Measurements from ENCODE around the gene PLAAT4. TPM values are rescaled to one million over a fixed set of nuclear protein-coding genes. Genes with fewer than 3 reads are reported as not detected.
"Not testable (repeated sequence)": the region's sequence is repeated elsewhere in the genome, so short reads cannot be mapped to it uniquely, and the experiment has no call there.

PLAAT4 gene
- total and polyA plus RNA-seq, 8 donors, result 4.0 to 262 (median 88.0) TPM

DNA sequence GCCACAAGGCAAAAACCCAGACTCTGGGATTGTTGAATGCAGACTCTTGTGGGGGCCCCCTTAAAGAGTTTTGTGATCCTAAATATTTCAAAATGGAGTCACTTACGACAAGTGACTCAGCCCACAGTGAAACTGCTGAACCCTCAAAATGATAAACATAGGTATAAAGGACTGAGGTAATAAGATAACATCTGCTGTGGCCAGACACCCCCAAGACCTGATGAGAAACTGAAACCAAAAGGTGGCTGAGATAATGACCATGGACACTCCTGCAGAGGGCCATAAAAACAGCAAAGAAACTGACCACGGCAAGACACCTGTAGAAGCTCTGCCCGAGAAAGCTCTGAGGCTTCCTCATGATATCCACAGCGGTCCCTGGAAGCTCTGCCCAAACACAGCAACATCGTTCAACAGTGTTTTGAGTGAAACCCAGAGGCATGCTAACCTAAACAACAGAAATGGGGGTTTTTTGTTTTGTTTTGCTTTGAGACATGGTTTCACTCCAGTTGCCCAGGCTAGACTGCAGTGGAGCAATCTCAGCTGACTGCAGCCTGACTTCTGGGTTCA, 1.6 kb upstream of the PLAAT4 start:
- H3K27me3 ChIP-seq, result no peaks in the 10 kb centered on the region
- peaks cover 0 to 11% (median 4%) of the 10 kb centered on the region in 4 donors for H3K36me3 ChIP-seq
- no peak overlapping the region for H3K4me3 ChIP-seq
- peak overlapping the region in 4 of 5 donors; percentile 19 to 97 (median 92) for H3K27ac ChIP-seq
- 81 to 89% (median 85%) methylated on average over 5 of the region's 5 CpGs for WGBS, 5 donors
- intact Hi-C loops (cut with DNase I; ENCODE audit: low total_unique reads), result no loop called here
- TF ChIP-seq POLR2AphosphoS5 (IDR thresholded peaks at IDR 0.05) (no peak), POLR2A (IDR thresholded peaks at IDR 0.05) (no peak), EP300 (IDR thresholded peaks at IDR 0.05) (no peak)
- TF ChIP-seq, protein P1, sequence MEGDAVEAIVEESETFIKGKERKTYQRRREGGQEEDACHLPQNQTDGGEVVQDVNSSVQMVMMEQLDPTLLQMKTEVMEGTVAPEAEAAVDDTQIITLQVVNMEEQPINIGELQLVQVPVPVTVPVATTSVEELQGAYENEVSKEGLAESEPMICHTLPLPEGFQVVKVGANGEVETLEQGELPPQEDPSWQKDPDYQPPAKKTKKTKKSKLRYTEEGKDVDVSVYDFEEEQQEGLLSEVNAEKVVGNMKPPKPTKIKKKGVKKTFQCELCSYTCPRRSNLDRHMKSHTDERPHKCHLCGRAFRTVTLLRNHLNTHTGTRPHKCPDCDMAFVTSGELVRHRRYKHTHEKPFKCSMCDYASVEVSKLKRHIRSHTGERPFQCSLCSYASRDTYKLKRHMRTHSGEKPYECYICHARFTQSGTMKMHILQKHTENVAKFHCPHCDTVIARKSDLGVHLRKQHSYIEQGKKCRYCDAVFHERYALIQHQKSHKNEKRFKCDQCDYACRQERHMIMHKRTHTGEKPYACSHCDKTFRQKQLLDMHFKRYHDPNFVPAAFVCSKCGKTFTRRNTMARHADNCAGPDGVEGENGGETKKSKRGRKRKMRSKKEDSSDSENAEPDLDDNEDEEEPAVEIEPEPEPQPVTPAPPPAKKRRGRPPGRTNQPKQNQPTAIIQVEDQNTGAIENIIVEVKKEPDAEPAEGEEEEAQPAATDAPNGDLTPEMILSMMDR (IDR thresholded peaks at IDR 0.05), result no peak
- H3K9me3 ChIP-seq, result no peaks in the 10 kb centered on the region
- DNase-seq, result no peak
- peaks cover 39 to 67% (median 47%) of the 10 kb centered on the region in 4 donors for H3K4me1 ChIP-seq

DNA sequence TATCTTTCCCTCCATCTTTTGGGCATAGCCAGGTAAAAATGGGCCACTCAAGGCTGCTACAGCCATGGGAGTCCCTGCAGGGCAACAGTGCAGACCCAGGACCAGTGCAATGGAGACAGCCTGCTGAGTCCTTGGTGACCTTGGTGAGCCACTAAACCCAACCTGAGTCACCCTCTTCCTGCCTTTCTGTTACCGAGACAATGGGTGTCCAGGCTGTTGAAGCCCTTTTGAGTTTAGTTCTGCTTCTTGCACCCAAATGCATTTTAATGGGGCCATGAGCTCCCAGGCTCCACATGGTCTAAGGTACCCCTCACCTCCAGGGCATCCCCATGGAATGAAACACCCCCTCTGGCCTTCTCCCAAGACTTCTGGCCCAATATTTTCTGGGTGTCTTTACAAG, 874 bp upstream of the PLAAT4 start:
- DNase-seq, result no peak
- H3K27ac ChIP-seq, result peak overlapping the region; percentile 80 to 97 (median 92)
- no peaks in the 10 kb centered on the region for H3K27me3 ChIP-seq
- no peak for TF ChIP-seq POLR2A (IDR thresholded peaks at IDR 0.05)
- no peak overlapping the region for H3K4me3 ChIP-seq
- no peaks in the 10 kb centered on the region for H3K9me3 ChIP-seq
- WGBS, 5 donors, result 72 to 100% (median 84%) methylated on average over 1 of the region's 1 CpG
- intact Hi-C loops (cut with DNase I; ENCODE audit: low total_unique reads), result no loop called here
- peaks cover 0 to 15% (median 6%) of the 10 kb centered on the region in 4 donors for H3K36me3 ChIP-seq
- H3K4me1 ChIP-seq, result peaks cover 39 to 73% (median 47%) of the 10 kb centered on the region in 4 donors

DNA sequence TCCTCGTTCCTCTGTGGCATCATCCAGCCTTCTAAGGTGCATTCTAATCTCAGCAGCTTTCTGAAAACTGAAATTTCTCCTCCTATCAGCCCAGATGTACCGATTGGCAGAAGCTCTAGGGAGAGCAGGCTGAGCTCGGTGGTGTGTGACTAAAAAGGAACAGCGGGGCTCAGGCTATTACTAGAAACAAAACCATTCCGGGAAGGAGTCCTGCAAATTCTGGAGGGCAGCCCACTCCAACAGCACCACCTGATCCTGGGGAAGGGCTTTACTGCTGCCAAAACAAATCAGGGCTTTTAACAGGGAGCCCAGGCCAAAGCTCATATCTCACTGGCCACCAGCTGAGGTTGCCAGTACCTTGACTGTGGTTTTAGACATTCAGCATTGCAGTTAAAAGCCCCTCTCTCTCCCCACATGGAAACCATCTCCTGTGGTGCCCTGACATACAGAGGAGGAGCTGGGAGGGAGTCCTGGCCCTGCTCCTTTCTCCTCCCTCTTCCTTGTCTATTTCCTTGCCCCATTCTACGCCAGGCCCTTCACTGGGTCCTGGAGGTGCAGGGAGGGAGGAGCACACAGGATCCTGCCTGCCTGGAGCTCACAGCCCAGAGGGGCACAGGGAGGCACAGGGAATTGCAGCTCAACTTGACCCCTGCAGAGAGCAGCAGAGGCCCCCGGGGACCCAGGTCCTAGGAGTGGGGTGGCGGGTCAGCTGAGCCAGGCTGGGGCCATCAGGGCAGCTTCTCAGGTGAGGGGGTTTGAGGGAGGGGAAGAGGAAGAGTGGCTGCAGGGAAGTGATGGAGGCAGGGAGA, 889 bp downstream of the PLAAT4 start:
- 9 to 22% (median 17%) methylated on average over 8 of the region's 8 CpGs for WGBS, 5 donors

DNA sequence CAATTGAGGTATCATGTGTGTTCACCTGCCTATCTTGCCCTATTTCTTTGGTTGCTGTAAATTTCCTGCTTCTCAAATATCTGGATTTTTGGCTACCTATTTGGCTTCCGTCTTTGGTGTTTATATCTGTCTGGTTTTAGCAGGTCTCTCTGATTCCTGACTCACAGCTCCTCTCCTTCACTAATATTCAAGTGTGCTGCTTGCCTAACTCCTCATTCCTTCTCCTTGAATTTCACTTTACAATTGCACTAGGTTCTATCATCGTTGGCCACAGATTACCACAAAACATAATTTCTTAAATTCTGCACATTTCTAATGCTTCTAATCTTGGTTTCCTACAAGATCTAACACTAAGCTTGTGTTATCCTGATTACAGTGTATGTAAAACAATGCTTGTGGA, 5.9 kb downstream of the PLAAT4 start:
- H3K27ac ChIP-seq; intact Hi-C loops (cut with DNase I; ENCODE audit: low total_unique reads); H3K27me3 ChIP-seq; DNase-seq; H3K9me3 ChIP-seq; H3K4me3 ChIP-seq: not testable (repeated sequence)
- peaks cover 0 to 51% (median 47%) of the 10 kb centered on the region in 4 donors for H3K36me3 ChIP-seq
- peaks cover 12 to 39% (median 19%) of the 10 kb centered on the region in 4 donors for H3K4me1 ChIP-seq
- WGBS, 5 donors, result 66 to 83% (median 72%) methylated on average over 2 of the region's 2 CpGs

More for the DNA sequence above, 889 bp downstream of the PLAAT4 start:
- intact Hi-C loops (cut with DNase I; ENCODE audit: low total_unique reads), result no loop called here
- Histone ChIP-seq H3K36me3 (peaks cover 0 to 15% (median 9%) of the 10 kb centered on the region in 4 donors), H3K27me3 (no peaks in the 10 kb centered on the region), H3K9me3 (no peaks in the 10 kb centered on the region), H3K4me1 (peaks cover 33 to 65% (median 38%) of the 10 kb centered on the region in 4 donors), H3K4me3 (peak overlapping the region; percentile 43 to 63 (median 44)), H3K27ac (peak overlapping the region; percentile 80 to 97 (median 92))
- DNase-seq, result peak; percentile 70 to 86
- TF ChIP-seq POLR2AphosphoS5 (IDR thresholded peaks at IDR 0.05), result peak; percentile 49 to 76 (median 65)
- no peak for TF ChIP-seq EP300 (IDR thresholded peaks at IDR 0.05)
- TF ChIP-seq, protein P1 (IDR thresholded peaks at IDR 0.05), result no peak
- no peak for TF ChIP-seq POLR2A (IDR thresholded peaks at IDR 0.05)

DNA sequence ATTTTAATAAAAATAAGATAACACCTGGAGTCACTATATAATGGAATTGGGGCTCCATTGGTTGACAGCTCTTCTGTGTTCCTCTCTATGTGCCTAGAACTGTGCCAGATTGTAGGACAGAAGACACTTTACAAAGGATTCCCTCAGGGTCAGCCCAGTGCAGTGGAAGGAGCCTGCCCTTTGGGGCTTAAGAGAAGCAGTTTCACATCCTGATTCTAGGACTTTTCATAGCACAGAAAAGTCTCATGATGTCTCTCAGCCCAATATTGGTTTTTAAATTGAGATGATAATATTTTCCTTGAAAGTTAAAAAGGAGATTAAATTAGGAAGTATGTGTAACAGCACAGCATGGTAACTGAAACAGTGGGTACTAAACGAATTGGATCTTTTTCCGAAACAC, 7.1 kb downstream of the PLAAT4 start:
- intact Hi-C loops (cut with DNase I; ENCODE audit: low total_unique reads), result no loop called here
- Histone ChIP-seq H3K9me3 (no peaks in the 10 kb centered on the region), H3K27me3 (no peaks in the 10 kb centered on the region), H3K36me3 (peaks cover 0 to 54% (median 49%) of the 10 kb centered on the region in 4 donors), H3K27ac (no peak overlapping the region), H3K4me3 (no peak overlapping the region), H3K4me1 (peaks cover 0 to 27% (median 7%) of the 10 kb centered on the region in 4 donors)
- 90 to 93% (median 93%) methylated on average over 2 of the region's 2 CpGs for WGBS, 5 donors
- DNase-seq, result no peak
- TF ChIP-seq, protein P1 (IDR thresholded peaks at IDR 0.05), result no peak
- TF ChIP-seq EP300 (IDR thresholded peaks at IDR 0.05) (no peak), POLR2A (IDR thresholded peaks at IDR 0.05) (no peak), POLR2AphosphoS5 (IDR thresholded peaks at IDR 0.05) (no peak)

All from stomach (tissue), 9 donors.